Stimulated activated CD4-positive, alpha-beta T cell treated with anti-CD3 and anti-CD28 coated beads, Interleukin-12 subunit alpha, Interleukin-12 subunit beta, amount 100 ng/mL, for 24 hours (primary cell): Measurements from ENCODE around the gene AGAP5.

Source experiments
- DNase-seq, 2 experiments: peaks; one replicate each; pipeline ENCODE4 v3.0.0-alpha.2; 2020; ENCODE audit warnings: low read depth in 2 of 2

The AGAP5 gene

DNA sequence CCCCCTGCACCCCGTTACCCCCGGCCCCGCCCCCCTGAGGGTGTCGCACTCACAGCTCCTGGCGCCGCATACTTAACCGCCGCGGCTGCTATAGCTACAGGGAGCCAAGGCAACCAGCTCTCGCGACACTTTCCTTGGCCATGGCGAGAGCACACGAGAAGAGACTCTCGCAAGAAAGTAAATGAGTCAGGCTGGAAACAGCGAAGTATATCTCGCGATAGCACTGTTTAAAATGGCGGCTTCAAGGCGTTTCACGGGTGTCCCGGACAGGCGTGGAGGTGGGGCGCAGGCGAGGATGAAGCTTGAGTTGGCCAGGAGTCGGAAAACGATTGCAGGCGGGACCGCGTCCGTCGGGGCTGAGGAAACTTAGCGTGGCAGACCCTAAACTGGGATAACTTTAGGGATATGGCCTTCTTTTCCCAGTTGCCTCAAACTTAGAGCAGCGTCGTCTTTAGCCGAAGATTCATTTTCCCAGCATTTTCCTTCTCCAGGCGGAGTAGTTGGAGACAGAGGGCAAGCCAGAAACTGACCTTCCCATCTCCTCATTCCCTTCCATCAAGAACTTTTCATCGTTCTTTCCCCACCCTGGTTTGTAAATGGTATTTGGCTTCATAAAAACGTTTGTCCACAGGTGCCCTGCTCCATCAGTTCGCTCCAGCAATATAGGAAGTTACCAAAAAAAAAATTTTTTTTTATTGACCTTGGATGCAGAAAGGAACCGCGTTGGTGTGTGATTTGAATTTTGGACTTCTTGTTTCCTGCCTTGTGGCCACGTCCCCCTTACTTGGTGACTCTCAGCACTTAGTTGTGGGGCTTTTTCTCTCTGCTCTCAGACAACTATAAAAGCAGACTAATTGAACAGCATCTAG is 71.8 kb downstream of the AGAP5 start:
- DNase-seq: peak; percentile 84 to 88

DNA sequence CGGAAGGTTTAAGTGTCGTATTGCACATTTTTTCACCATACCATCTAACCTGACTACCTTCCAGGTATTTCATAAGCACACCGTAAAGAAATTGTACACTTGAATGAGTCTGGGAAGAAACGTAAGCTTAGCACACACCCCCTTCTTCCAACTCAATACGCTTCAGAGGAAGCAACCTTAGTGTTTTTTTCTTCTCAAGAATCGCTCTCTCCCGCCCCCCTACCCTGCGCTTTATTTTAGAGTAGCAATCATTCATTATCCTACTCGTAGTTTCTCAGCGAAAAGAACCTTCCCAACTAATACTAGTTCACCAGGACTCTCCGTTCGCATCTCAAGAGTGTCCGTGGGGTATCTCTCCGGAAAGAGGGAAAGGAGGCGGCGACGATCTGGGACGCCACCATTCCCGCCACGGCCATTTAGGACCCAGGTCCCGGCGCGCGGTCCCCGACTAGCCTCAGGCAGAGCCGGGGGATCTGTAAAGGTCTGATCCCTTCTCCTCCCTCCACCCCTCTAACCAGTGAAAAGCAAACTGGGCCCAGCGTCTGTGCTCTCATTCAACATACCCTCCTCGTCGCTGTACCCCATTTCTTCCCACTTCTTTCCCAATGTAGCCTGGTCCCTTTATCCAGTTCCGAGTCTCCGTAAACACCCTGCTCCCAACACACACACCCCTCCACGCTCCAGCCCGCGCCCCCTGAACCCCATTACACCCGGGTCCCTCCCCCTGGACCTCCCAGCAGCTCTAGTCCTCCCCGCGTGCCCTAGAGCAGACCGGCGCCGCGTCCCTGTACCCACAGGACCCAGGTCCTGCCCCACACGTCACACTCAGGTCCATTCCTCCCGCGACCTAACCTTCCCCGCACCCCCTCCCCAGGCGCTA is 72.7 kb downstream of the AGAP5 start:
- no peak for DNase-seq
